Measurements from ENCODE around the gene CCDC71L.
"Not testable (repeated sequence)": the region's sequence is repeated elsewhere in the genome, so short reads cannot be mapped to it uniquely, and the experiment has no call there.

CCDC71L gene

DNA sequence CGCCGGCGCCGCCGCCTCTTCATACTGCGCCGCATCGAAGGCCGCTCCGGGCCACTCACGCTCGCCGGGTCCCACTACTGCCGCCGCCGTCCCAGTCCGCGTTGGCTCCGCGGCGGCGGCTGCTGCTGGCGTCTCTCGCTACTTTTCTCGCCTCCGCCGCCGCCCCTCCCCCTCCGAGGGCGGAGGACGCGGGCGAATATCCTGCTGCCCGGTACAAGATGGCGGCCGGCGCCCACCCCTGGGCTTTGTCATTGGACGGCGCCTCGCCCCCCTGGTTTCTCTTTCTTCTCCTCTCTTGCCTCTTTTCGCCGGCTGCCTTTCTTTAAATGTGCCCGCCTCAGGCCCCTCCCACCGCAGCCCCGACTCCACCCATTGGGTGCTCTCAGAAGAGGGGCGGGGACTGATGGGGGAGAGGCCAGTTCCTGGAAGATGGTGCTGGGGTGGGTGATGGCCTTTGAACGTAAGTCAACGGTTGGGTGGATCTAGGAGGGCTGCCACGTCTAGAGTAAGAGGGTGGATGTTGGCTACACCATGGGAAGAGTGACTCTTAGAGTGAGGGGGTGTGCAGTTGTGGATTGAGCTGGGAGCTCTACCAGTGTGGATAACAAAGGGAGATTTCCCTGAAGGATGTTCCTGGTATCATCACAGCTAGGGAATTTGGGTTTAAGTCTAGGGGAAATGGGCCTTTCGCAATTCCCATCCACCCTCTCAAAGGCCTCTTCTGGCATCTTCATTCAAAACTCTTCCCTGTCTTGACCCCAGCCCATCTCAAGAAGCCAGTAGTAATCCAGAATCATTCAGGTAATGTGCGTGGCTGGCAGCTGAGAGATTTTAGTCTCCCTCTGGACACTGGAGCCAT, at the start of gene CCDC71L:
Gene CCDC71L (minus strand): TSS at position 297 of the 859 bp plus-strand sequence. CDS start 262 bp downstream, at position 35.
- TF ChIP-seq CTCF (conservative IDR thresholded peaks at IDR 0.05; ENCODE audit: low read length): no peak
- DNase-seq (ENCODE audit: low read depth): peak; percentile 95
- H3K4me3 ChIP-seq (ENCODE audit: low read length): peak within 1 kb of the TSS; percentile 85

DNA sequence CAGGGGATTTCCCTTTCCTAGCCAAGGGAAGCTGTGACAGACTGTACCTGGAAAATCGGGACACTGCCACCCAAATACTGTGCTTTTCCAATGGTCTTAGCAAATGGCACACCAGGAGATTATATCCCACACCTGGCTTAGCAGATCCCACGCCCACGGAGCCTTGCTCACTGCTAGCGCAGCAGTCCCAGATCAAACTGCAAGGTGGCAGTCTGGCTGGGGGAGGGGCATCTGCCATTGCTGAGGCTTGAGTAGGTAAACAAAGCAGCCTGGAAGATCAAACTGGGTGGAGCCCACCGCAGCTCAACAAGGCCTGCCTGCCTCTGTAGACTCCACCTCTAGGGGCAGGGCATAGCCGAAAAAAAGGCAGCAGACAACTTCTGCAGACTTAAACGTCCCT, 48.6 kb upstream of the CCDC71L start:
- DNase-seq (ENCODE audit: low read depth); H3K4me3 ChIP-seq (ENCODE audit: low read length): not testable (repeated sequence)

DNA sequence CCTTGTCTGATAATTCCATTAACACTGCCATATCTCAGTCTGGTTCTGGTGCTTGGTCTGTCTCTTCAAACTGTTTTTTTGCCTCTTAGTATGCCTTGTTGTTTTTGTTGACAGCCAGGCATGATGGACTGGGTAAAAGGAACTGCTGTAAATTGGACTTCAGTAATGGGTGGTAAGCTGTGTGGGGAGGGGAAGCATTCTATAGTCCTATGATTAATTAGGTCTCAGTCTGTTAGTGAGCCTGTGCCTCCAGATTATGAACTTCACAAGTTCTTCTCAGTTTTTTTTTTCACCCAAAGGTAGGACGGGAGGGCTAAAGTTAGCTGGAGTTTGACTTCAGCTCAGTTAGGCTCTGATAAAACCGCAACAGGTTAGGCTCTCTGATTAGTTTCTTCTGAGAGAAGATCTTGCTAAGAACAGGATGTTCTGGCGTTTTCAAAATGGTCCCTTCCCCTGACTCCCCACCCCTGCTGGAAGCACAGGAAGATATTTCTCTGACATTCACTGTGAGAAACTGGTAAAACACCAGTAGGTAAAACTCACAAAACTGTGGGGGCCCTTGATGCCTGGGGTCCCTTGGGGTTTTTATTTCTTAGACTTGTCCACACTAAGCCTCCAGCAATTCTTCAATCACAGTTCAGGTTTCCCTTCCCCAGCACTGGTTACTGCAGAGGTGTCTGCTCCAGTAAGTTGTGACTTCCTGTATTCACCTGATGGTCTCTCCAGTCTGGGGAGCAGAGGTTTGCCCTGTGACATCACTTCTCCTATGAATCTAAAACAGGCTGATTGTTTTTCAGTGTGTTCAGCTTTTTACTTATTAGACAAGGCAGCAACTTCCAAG, 43.3 kb upstream of the CCDC71L start:
- TF ChIP-seq CTCF (conservative IDR thresholded peaks at IDR 0.05; ENCODE audit: low read length): no peak
- no peak for DNase-seq (ENCODE audit: low read depth)
- no peak overlapping the region for H3K4me3 ChIP-seq (ENCODE audit: low read length)

DNA sequence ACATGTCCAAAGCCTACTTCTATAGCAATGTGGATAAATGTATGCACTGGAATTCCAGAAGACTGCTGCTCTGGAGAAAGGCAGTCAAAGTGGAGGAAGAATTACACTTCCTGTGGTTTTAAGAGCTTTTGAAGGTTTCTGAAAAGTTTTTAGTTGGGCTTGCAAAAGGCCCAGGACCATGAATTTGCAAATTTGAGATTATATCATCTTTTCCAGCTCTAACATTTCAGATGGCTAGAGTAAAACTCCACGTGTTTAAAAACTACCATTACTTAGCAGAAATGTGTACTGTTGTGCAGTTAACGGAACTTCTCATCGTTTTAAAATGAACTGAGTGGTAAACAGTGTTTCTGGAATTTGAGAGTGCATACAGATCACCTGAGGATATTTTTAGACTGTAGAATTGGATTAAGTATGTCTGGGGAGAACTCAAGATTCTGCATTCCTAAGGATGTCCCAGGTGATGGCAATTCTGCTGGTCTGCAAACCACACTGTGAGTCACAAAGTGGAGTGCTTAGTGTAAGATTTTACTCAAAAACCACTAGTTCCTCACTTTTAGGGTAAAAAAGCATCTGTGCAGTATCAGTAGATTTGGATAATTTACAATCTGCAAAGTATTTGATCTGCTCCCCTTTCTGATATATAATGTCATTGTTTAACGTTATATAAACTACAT, 32.9 kb upstream of the CCDC71L start:
- H3K4me3 ChIP-seq (ENCODE audit: low read length): no peak overlapping the region
- no peak for TF ChIP-seq CTCF (conservative IDR thresholded peaks at IDR 0.05; ENCODE audit: low read length)
- DNase-seq (ENCODE audit: low read depth): peak; percentile 14

DNA sequence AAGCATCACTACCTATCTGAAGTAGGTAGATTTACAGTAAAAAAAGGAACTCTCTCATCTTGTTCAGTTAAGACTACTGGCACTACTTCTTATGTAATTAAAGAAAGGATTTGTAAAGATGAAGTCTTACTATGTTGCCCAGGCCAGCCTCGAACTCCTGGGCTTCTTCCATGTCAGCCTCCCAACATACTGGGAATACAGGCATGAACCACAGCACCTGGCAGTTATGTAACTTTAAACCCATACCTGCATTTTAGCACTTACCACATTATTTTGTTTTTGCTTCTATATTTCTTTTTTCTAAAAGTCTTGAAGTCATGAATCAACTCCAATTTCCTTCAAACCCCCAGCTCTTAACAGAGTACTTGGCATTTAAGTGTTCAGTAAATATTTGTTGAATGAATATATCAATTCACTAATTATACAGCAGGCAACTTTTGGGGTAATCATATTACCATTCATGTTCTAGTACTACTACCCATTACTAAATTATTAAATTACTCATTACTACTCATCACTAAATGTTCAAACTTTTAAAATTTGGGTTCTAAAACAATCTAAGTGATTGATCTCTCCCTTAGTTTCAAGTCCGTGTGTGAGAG, 31.6 kb upstream of the CCDC71L start:
- no peak for DNase-seq (ENCODE audit: low read depth)
- no peak overlapping the region for H3K4me3 ChIP-seq (ENCODE audit: low read length)
- no peak for TF ChIP-seq CTCF (conservative IDR thresholded peaks at IDR 0.05; ENCODE audit: low read length)

- not testable (repeated sequence) for H3K4me3 ChIP-seq (ENCODE audit: low read length); DNase-seq (ENCODE audit: low read depth)
Observed at GRCh38 chr7:106688161-106688560, 27.2 kb upstream of the CCDC71L start.

GRCh38 chr7:106683941-106684340, 23.0 kb upstream of the CCDC71L start:
- no peak for DNase-seq (ENCODE audit: low read depth)
- no peak for TF ChIP-seq CTCF (conservative IDR thresholded peaks at IDR 0.05; ENCODE audit: low read length)
- H3K4me3 ChIP-seq (ENCODE audit: low read length): no peak overlapping the region
